Stimulated activated CD8-positive, alpha-beta memory T cell treated with anti-CD3 and anti-CD28 coated beads, Interleukin-2, amount 100 ng/mL, for 1 hour (primary cell): ENCODE measurements around the gene KANK2.

Experiments
- DNase-seq, 2 donors: peaks; one replicate each; pipeline ENCODE4 v3.0.0-alpha.2; 2020; ENCODE audit warnings: low read depth in 2 of 2

Gene KANK2

GRCh38 chr19:11197291-11198174, at the start of gene KANK2:
TSS of gene KANK2 (minus strand) at chr19:11197545. CDS start at chr19:11194511, 3,034 bp downstream.
- peak; percentile 50 to 53 for DNase-seq

- DNase-seq = no peak
Observed at GRCh38 chr19:11246941-11247340, 49.6 kb upstream of the KANK2 start.

- no peak for DNase-seq
Observed at GRCh38 chr19:11244846-11245589, 47.7 kb upstream of the KANK2 start.

- DNase-seq = no peak
Observed at GRCh38 chr19:11243798-11244169, 46.4 kb upstream of the KANK2 start.

GRCh38 chr19:11242864-11243797, 45.8 kb upstream of the KANK2 start:
- peak; percentile 61 to 70 for DNase-seq

GRCh38 chr19:11242025-11242424, 44.7 kb upstream of the KANK2 start:
- DNase-seq = no peak

- no peak for DNase-seq
Observed at GRCh38 chr19:11240008-11240444, 42.7 kb upstream of the KANK2 start.

- DNase-seq = no peak
Observed at GRCh38 chr19:11239377-11240000, 42.1 kb upstream of the KANK2 start, which contains the start of gene ANGPTL8. TSS of gene ANGPTL8 (plus strand) at chr19:11239619. CDS start at chr19:11239638, 19 bp downstream.

GRCh38 chr19:11238781-11239376, 41.5 kb upstream of the KANK2 start:
- DNase-seq = no peak

GRCh38 chr19:11238041-11238440, 40.7 kb upstream of the KANK2 start:
- DNase-seq = no peak

- no peak for DNase-seq
Observed at GRCh38 chr19:11237321-11237720, 40.0 kb upstream of the KANK2 start.

GRCh38 chr19:11236324-11237301, 39.3 kb upstream of the KANK2 start:
- no peak for DNase-seq

- no peak for DNase-seq
Observed at GRCh38 chr19:11234486-11235075, 37.2 kb upstream of the KANK2 start.

- DNase-seq = no peak
Observed at GRCh38 chr19:11233073-11233472, 35.7 kb upstream of the KANK2 start.

- DNase-seq = no peak
Observed at GRCh38 chr19:11232555-11232954, 35.2 kb upstream of the KANK2 start.

- DNase-seq = no peak
Observed at GRCh38 chr19:11230621-11231386, 33.5 kb upstream of the KANK2 start.

GRCh38 chr19:11227195-11227886, 30.0 kb upstream of the KANK2 start:
- DNase-seq = no peak

- DNase-seq = no peak
Observed at GRCh38 chr19:11226716-11227166, 29.4 kb upstream of the KANK2 start.
